HG03139 (cell line): ENCODE measurements around the gene CDNF.
"Not testable (repeated sequence)": the region's sequence is repeated elsewhere in the genome, so short reads cannot be mapped to it uniquely, and the experiment has no call there.

Experiments
- ATAC-seq: cut with Tn5 transposase; IDR thresholded peaks from one replicate; pipeline ENCODE4 v1.9.1; 2021; ENCODE audit not compliant: unreplicated experiment

CDNF gene

DNA sequence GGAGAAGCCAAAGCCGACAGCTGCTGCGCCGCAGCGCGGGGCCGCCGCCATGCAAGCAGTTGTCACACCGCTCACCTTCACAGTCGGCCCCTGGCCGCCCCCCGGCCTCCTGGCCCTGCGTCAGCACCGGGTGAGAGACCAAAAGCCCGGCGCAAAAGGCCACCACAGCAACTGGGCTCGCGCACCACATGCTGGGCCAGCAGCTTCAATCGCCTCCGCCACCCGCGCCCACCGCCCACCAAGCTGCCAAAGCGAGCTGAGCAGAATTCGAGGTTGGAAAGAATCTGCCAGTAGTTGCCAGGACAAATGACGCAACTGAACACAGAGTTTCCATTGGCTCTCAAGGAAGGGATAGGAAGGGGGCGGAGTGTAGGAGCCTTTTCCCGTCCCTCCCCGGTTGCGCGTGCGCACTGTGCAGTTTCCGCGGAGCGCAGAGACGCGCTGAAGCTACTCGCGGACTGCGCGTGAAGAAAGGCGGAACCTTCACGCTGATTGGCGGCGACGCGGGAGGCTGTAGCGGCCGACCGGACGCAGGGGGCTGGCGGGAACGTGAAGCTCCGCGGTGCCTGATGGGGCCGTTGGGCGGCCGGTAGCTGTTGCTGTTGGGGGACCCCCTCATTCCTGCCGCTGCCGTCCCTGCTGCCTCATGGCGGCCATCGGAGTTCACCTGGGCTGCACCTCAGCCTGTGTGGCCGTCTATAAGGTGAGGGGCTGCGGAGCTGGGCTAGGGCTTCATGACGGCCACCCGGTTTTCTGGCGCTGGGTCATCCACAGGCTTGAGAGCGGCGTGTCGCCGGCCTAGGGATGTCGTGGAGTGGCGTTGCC is at the start of gene CDNF, which contains the start of the genes HSPA14 and MSANTD7:
CDNF (minus strand) TSS at position 281 of the 825 bp plus-strand sequence; CDS start at position 190, 91 bp downstream.
HSPA14 (plus strand) TSS at position 550 of the 825 bp plus-strand sequence; CDS start at position 647, 97 bp downstream.
MSANTD7 (plus strand) TSS at position 550 of the 825 bp plus-strand sequence. CDS start 3,979 bp downstream, outside the sequence.
- peak; percentile 89 for ATAC-seq

DNA sequence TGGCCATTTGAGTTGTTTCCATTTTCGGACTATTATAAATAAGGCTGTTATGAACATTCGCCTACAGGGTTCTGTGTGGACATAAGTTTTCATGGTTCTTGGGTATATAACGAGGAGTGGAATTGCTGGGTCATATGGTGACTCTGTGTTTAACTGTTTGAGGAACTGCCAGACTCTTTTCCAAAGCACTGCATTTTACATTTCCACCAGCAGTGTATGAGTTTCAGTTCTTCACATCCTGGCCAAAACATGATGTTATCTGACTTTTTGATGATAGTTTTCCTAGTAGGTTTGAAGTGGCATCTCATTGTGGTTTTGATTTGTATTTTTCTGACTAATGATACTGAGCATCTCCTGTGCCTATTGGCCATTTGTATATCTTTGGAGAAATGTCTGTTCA is 46.2 kb upstream of the CDNF start:
- no peak for ATAC-seq

DNA sequence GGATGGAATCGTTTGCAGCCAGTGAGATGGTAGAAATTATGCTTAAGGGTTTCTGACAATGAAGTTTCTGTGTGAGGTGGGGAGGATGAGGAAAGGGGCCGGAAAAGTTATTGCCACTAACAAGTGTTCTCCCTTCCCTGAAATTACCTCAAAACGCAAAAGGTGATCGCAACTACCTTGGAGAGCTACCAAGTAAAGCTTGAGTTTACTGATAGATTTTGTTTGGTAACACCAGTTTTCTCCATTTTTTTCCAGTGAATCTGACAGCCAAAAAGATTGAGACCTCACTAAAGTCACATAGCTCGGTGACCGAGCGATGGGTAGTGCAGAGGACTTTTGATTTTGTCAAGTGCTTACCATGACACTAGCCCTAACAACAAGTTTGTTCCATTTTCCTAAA is 42.4 kb upstream of the CDNF start:
- no peak for ATAC-seq

DNA sequence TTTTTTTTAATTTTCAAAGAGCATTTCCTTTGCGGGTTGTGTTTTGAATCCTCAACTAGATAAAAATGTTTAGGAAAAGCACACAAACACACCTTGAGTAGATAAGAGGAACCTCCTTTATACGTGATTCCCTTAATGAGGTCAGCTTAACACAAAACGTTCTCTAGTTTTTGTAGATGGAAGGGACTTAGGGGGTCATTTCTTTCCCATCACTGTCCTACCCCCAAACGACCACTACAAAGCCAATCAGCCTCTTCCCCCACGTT is 42.0 kb upstream of the CDNF start:
- ATAC-seq = no peak

DNA sequence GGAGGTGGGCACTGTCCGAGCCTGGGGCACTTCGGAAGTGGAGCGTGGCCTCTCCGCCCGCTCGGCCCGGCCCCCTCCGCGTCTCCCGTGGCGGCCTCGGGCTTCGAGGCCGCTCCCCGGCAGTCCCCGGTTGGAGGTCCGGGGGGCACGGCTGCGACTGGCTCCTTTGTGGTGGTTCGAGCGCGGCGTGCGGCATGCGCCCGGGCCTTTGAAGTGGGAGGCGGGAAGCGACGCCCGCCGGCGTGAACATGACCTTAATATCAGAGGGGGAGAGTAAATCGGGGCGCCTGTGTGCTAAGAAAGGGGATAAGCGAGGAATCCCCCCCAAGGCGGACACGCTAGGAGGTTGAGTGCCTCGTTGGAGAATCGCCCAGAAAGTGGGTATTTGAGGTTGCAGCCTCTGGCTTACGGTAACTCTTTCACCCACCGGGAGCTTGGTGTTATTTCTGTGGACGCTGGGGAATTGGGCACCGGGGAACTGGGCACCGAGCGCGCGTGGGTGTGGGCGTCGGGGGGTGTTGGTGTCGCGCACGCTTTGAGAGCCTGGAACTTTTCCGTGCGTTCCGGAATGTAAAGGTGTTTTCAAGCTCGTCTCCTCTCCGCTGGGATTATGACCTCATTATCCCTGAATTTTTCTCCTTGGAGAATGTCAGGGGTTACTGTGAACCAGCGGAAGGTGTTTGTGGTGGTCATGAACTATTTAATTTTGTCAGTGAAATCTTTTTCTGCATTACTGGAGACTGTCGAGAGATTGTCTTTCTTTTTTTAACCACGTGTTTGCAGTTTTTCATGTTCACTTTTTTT is 41.5 kb upstream of the CDNF start:
- no peak for ATAC-seq

DNA sequence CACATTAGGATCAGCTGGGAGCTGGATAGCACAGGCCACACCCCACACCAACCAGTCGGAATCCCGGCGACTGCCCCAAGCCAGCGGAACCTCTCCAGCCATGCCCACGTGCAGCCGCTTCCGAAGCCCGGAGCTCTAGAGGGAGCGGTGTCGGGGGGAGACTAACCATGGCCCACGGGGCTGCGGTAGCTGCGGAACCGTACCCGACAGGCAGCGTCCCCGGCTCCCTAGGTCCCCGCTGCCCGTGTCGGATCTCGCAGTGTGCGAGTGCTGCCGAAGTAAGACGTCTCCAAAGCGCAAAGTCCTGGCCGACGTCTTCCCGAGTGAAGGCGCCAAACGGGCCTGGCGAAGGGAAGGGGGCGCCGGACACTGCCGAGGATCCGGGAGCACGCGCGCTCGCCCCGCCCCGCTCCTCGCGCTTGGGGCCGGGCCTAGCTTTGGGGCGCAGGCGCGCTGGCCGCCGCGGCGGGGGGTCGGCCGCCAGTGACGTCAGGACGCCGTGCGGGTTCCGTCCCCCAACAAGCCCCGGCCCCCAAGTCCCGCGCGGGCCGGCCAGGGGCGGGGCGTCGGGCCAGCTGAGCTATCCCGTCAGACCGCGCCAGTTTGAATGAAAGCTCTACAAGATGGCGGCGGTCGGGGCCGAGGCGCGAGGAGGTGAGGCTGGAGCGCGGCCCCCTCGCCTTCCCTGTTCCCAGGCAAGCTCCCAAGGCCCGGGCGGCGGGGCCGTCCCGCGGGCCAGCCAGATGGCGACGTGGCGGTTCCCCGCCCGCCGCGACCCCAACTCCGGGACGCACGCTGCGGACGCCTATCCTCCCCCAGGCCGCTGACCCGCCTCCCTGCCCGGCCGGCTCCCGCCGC is 40.7 kb upstream of the CDNF start, which contains the start of gene SUV39H2:
SUV39H2 (plus strand) TSS at position 601 of the 858 bp plus-strand sequence; CDS start at position 624, 23 bp downstream.
- peak; percentile 88 for ATAC-seq

DNA sequence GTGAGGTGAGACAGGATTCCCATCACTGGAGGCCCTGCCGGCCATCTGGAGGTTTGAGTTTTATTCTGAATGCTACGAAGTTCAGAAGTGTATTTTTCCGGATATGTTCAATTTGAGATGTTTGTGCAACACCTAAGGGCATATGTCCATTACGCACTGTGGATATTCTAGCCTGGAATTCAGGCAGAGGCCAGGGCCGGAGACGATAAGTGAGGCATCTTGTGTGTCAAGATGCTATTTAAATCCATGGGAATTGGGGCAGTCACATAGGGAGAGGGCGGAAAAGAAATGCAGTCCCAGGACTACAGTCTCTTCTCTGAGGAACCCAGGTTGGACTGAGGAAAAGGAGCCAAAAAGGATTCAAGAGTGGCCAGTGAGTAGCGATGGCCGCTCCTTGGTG is 38.9 kb upstream of the CDNF start:
- no peak for ATAC-seq

DNA sequence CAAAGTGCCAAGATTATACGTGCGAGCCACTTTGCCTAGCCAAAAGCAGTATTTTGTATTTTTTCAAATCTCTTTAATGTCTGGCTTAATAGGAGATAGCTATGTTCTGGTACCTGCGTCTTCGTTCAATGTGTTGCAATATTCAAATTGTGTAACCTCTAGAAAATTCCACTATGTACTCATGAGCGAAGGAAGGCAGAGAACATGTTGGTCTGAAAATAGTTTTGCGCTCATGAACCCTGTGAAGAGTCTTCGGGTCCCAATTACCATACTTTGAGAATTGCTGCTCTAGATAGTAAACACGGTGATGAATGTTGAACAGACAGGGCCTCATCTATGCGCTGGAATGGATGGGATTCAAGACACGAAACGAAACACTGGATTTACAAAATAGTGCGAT is 38.1 kb upstream of the CDNF start:
- no peak for ATAC-seq

DNA sequence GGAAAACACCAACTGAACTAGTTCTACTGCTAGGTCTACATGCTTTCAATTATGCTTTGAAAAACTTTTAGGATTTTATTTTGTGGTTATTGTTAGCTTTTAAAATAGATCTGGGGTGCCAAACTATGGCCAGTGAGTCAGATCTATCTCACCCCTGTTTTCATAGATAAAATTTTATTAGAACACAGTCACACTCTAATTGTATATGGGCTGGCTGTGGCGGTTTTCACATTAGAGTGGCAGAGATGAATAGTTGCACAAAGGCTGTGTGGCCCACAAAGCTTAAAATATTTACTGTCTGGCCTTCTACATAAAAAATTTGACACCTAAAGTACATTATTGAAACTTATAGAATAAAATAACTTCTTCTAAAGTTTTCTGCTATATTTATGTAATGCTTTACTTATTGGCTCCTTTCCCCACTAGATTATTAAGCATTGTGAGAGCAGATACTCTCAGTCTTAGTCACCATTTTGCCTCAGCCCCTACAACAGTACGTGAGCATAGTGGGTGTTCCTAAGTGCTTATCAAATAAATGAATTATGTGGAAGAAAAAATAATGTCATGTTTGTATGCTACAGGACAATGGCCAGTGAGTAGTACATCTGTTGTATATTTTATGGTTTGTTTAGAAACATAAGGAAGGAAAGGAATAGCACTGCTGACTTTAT is 35.4 kb upstream of the CDNF start:
- ATAC-seq = no peak

DNA sequence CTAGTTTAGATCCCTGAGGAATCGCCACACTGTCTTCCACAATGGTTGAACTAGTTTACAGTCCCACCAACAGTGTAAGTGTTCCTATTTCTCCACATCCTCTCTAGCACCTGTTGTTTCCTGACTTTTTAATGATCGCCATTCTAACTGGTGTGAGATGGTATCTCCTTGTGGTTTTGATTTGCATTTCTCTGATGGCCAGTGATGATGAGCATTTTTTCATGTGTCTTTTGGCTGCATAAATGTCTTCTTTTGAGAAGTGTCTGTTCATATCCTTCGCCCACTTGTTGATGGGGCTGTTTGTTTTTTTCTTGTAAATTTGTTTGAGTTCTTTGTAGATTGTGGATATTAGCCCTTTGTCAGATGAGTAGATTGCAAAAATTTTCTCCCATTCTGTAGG is 27.0 kb upstream of the CDNF start:
- ATAC-seq = not testable (repeated sequence)

DNA sequence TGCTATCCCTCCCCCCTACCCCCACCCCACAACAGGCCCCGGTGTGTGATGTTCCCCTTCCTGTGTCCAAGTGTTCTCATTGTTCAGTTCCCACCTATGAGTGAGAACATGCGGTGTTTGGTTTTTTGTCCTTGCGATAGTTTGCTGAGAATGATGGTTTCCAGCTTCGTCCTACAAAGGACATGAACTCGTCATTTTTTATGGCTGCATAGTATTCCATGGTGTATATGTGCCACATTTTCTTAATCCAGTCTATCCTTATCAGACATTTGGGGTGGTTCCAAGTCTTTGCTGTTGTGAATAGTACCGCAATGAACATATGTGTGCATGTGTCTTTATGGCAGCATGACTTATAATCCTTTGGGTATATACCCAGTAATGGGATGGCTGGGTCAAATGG is 26.6 kb upstream of the CDNF start:
- ATAC-seq = not testable (repeated sequence)

DNA sequence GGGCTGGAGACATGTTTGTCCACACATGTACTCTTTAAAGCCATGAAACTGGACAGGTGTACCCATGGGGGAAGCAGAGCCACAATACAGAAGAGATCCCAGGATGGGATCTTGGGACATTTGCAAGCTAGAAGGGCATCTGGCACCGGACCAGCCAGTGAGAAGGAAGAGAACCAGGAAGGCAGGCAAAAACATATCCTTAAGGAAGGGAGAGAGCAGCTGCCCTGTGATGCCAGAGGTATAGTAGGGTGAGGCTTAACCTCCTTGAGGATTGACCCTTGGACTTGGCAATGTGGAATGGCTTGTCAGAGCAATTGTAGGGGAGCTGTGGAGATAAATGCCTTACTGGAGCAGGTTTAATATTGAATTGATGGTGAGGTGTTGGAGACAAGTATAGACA is 23.0 kb upstream of the CDNF start:
- ATAC-seq = no peak

DNA sequence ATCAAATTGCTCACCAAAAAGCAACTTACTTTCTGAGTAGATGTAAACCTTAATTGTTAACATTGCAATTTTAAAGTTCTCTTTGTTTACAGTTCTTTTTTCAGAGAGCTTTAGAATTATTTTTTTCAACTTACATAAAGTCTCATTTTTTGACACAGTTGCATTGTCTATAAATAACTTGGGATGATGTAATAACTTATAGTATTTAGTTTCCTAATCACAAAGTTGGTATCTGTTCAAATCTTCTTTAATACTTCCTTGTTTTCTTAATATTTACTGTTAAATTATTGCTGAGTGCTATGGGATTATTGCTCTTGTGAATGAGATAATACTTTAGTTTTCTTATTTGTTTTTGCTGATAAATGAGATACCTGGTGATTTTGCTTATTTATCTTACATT is 21.9 kb upstream of the CDNF start:
- no peak for ATAC-seq

DNA sequence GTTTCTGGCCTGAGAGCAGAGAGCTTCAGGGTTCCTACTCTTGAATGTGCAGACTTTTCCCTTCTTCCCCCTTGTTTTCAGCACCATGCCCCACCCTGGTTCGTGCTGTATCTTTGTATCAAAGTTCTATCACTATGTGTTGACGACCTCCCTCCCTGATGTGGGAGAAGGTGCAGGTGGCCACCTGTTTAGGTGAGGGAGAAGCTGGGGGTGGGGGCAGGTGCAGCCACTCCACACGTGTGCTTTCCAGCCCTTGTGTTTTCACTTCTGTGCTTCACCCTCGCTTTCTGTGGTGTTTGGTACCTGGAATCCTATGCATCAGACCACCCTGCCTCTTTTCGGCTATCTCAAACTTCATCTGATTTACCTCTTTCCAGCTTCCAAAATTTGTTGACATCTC is 21.2 kb upstream of the CDNF start:
- ATAC-seq = no peak

DNA sequence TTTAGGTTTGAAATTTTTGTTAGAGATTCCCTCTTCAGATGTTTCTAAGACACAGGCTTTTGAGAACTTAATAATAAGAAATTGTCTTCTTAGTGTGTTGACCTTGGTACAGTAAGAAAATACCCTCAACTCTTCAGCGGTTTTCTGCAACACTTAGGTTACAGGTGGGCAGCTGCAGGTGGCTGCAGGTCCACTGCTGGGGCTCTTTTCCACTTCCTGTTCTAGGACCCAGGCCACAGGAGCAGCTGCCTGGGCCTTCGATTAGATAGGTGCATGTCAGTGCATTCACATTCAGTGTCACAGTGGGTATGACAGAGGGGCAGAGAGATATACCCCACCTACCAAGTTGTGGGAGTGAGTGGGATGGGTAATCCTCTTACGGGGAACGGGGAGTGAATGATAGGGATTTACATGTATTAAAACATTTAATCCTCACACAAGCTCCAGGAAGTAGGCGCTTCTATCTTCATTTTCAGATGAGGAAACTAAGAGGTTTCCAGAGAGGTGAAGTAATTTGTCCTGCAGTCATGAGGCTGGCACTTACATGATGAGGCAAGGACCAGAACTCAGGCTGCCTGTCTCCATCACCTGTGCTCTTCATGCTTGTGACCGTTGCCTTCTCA is 20.6 kb upstream of the CDNF start:
- no peak for ATAC-seq

DNA sequence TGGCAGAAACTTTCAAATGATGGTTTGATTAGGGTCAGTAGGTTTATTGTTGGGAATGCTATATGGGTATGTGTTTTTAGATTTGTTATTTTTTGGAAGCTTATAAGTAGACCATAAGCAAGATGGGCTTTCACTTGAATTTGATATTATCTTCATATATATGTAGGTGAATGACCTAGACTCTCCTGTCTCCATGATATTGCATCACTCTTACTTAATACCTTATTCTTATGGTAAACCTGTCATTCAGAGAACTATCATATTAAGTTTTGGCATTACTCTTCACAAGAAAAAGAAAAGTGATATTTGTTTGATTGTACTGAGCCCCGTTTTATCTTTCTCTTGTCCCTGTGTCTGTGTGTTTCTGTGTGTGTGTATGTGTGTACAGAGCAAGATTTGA is 17.6 kb upstream of the CDNF start:
- no peak for ATAC-seq

DNA sequence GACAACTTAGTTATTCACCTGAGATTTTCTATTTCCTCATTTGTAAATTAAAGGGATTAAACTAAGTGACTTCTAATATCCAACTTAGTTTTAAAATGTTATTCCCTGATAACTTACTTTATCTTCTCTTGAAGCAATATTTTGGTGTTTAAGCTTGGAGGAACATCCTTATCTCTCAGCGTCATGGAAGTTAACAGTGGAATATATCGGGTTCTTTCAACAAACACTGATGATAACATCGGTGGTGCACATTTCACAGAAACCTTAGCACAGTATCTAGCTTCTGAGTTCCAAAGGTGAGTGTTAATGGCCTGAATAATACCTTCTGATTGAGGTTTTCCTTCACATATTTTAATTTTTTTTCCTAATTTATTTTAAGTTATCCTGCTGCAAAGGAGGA is 14.4 kb upstream of the CDNF start:
- no peak for ATAC-seq

DNA sequence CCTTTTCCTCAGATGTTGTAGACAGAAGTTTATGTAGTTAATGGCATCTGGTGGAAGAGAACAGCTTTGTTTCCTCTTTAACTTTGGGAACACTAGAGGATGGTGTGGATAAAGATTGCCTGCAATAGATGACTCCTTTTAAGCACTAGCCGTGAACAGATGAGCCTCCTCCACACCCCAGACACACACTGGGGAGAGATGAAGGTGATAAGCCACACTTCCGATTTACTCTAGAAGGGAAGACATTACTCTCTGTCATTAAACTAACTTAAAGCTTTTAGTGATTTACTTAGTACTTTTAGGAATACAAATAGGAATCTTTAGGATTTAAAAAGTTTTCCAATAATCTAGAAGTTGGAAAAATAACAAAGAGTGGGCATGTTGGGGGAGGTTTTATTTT is 7.1 kb upstream of the CDNF start:
- ATAC-seq = no peak

DNA sequence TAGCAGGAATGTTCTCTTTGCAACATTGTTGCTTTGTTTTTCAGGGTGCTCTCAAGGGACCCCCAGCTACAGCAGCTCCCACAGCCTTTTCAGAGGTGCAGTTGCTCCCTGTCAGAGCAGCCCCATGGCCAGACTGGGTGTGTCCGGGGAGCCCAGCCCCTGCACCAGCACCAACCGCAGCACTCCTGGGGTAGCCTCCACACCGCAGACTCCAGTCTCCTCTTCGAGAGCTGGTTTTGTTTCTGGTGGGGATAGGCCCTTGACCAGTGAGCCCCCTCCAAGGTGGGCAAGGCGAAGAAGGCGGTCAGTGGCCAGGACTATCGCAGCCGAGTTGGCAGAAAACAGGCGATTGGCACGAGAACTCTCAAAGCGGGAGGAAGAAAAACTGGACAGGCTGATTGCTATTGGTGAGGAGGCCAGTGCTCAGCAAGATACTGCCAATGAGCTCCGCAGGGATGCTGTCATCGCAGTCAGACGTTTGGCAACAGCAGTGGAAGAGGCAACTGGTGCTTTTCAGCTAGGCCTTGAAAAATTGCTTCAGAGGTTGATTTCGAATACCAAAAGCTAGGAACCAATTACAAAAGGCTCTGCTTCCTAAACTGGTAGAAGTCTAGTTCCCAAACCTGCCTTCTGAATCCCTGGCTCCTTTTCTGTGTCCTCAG is 5.6 kb upstream of the CDNF start:
- ATAC-seq = no peak

DNA sequence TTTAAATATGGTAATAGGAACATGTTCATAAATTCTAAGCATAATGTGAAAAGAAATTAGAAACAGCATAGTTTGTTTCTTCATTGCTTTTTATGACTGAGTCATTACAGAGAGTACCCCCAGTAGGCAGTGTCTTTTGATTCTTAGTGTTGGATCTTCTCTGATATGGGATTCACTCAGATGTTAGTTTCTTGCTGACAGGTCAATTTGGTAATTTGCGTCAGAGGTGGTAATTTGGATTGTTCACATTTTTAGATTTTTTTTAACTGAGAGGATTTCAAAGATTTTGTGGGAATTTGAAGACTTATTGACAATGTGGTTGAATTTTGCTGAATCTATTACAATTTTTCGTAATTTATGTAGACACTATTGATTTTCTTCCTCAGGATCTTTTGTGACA is 2.3 kb upstream of the CDNF start:
- no peak for ATAC-seq
